Mesenchymal stem cell (in vitro differentiated cells and primary cell): ENCODE data around the gene FRMD4A.

Source experiments
- DNase-seq: peaks from one replicate; pipeline ENCODE4 v3.0.0-alpha.2; 2013
- H2AFZ ChIP-seq: one replicate; pipeline ENCODE4 v1.6.1; 2013; ENCODE audit warnings: low read depth, mild to moderate bottlenecking, control low read depth, inconsistent platforms, low read length, moderate library complexity
- H2AK5ac ChIP-seq: 2 replicates; pipeline ENCODE4 v1.6.1; 2013; ENCODE audit warnings: low read length, moderate library complexity, mild to moderate bottlenecking, inconsistent platforms; ENCODE audit not compliant: severe bottlenecking
- H2BK120ac ChIP-seq: one replicate; pipeline ENCODE4 v1.6.1; 2013; ENCODE audit warnings: low read depth, mild to moderate bottlenecking, inconsistent platforms, low read length, moderate library complexity
- H2BK12ac ChIP-seq, 2 experiments: one replicate each; pipeline ENCODE4 v1.6.1; 2013; ENCODE audit warnings: inconsistent platforms in 2 of 2, low read length in 2 of 2, mild to moderate bottlenecking in 2 of 2, moderate library complexity in 2 of 2, control low read depth in 1 of 2
- H2BK15ac ChIP-seq: one replicate; pipeline ENCODE4 v1.6.1; 2013; ENCODE audit warnings: mild to moderate bottlenecking, low read depth, inconsistent platforms; ENCODE audit not compliant: poor library complexity, severe bottlenecking
- H2BK5ac ChIP-seq: 2 replicates; pipeline ENCODE4 v1.6.1; 2013; ENCODE audit warnings: low read depth, mild to moderate bottlenecking, low read length, control low read depth, inconsistent platforms; ENCODE audit not compliant: poor library complexity, severe bottlenecking
- H3K14ac ChIP-seq, 2 experiments: one replicate each; pipeline ENCODE4 v1.6.1; 2013; ENCODE audit warnings: inconsistent platforms in 2 of 2, low read length in 2 of 2, control low read depth in 1 of 2, mild to moderate bottlenecking in 1 of 2, moderate library complexity in 1 of 2
- H3K18ac ChIP-seq, 2 experiments: one replicate each; pipeline ENCODE4 v1.6.1; 2013; ENCODE audit warnings: inconsistent platforms in 2 of 2, low read length in 2 of 2, control low read depth in 1 of 2, low read depth in 1 of 2, mild to moderate bottlenecking in 1 of 2
- H3K23ac ChIP-seq, 2 experiments: one replicate each; pipeline ENCODE4 v1.6.1; 2013; ENCODE audit warnings: inconsistent platforms in 2 of 2, low read length in 2 of 2, mild to moderate bottlenecking in 2 of 2, moderate library complexity in 2 of 2, control low read depth in 1 of 2
- H3K27ac ChIP-seq: 2 replicates; pipeline ENCODE4 v1.5.1; 2013; ENCODE audit warnings: mild to moderate bottlenecking, moderate library complexity, low read length, control low read depth, inconsistent platforms; ENCODE audit not compliant: poor library complexity, severe bottlenecking
- H3K27me3 ChIP-seq, 2 experiments: 2 replicates each; pipeline versions ENCODE4 v1.6.1 to v1.7.0; 2013; ENCODE audit warnings: low read length in 2 of 2, mild to moderate bottlenecking in 2 of 2, moderate library complexity in 2 of 2, control low read depth in 1 of 2, inconsistent platforms in 1 of 2; ENCODE audit not compliant: control insufficient read depth in 1 of 2, insufficient read depth in 1 of 2
- H3K36me3 ChIP-seq, 2 experiments: 2 replicates each; pipeline versions ENCODE4 v1.6.1 to v1.7.0; 2013; ENCODE audit warnings: low read length in 2 of 2, control low read depth in 1 of 2, inconsistent platforms in 1 of 2, low read depth in 1 of 2, mild to moderate bottlenecking in 1 of 2; ENCODE audit not compliant: insufficient read depth in 2 of 2, control insufficient read depth in 1 of 2
- H3K4ac ChIP-seq, 2 experiments: one replicate each; pipeline ENCODE4 v1.6.1; 2013; ENCODE audit warnings: inconsistent platforms in 2 of 2, low read length in 2 of 2, mild to moderate bottlenecking in 2 of 2, moderate library complexity in 2 of 2, control low read depth in 1 of 2, low read depth in 1 of 2
- H3K4me1 ChIP-seq: 2 replicates; pipeline ENCODE4 v1.6.1; 2013; ENCODE audit warnings: low read depth, low read length, control low read depth; ENCODE audit not compliant: control insufficient read depth, insufficient read depth
- H3K4me2 ChIP-seq: 2 replicates; pipeline ENCODE4 v1.6.1; 2013; ENCODE audit warnings: low read length, mild to moderate bottlenecking, inconsistent platforms; ENCODE audit not compliant: poor library complexity, severe bottlenecking
- H3K4me3 ChIP-seq, 2 experiments: 2 replicates each; pipeline versions ENCODE4 v1.5.1 to v1.7.0; 2013; ENCODE audit warnings: low read length in 2 of 2, mild to moderate bottlenecking in 2 of 2, control low read depth in 1 of 2, low read depth in 1 of 2; ENCODE audit not compliant: insufficient read depth in 1 of 2
- H3K79me1 ChIP-seq: replicated peaks from 2 replicates; pipeline ENCODE4 v1.6.1; 2013; ENCODE audit warnings: mild to moderate bottlenecking, control low read depth, low read length, inconsistent platforms; ENCODE audit not compliant: poor library complexity, severe bottlenecking
- H3K9ac ChIP-seq: 2 replicates; pipeline ENCODE4 v1.7.0; 2013; ENCODE audit warnings: mild to moderate bottlenecking, low read length, moderate library complexity
- H3K9me3 ChIP-seq: 2 replicates; pipeline ENCODE4 v1.7.0; 2013; ENCODE audit warnings: mild to moderate bottlenecking, low read length; ENCODE audit not compliant: control insufficient read depth
- H4K8ac ChIP-seq: one replicate; pipeline ENCODE4 v1.6.1; 2013; ENCODE audit warnings: inconsistent platforms, mild to moderate bottlenecking, low read length, moderate library complexity
- H4K91ac ChIP-seq: one replicate; pipeline ENCODE4 v1.6.1; 2013; ENCODE audit warnings: mild to moderate bottlenecking, low read length, inconsistent platforms
- WGBS: methylation state at CpG from one replicate; pipeline ENCODE4 v1.1.7; 2013; ENCODE audit warnings: mixed read lengths; 5-methylcytosine and 5-hydroxymethylcytosine counted together

The FRMD4A gene

GRCh38 chr10:13990946-13991345 lies 339.8 kb downstream of the FRMD4A start:
- Histone ChIP-seq H2BK120ac (peak overlapping the region; percentile 76), H3K9ac (peak overlapping the region; percentile 65), H2AK5ac (no peak overlapping the region), H3K4me3 (peak overlapping the region in 1 of 2 experiments; percentile 52), H2BK5ac (no peak overlapping the region), H3K4ac (peak overlapping the region in 1 of 2 experiments; percentile 62), H2BK15ac (peak overlapping the region; percentile 56), H2AFZ (no peak overlapping the region), H3K27ac (no peak overlapping the region), H4K8ac (peak overlapping the region; percentile 35), H2BK12ac (peak overlapping the region in 1 of 2 experiments; percentile 84), H3K27me3 (no peaks in the 10 kb centered on the region), H3K18ac (peak overlapping the region in 1 of 2 experiments; percentile 35), H3K23ac (no peak overlapping the region), H4K91ac (peak overlapping the region; percentile 44), H3K79me1 (peaks cover 3% of the 10 kb centered on the region), H3K14ac (no peak overlapping the region), H3K36me3 (no peaks in the 10 kb centered on the region), H3K4me2 (no peak overlapping the region), H3K4me1 (peaks cover 10% of the 10 kb centered on the region), H3K9me3 (no peaks in the 10 kb centered on the region)
- WGBS: 75% methylated on average over 7 of the region's 7 CpGs
- no peak for DNase-seq

DNA sequence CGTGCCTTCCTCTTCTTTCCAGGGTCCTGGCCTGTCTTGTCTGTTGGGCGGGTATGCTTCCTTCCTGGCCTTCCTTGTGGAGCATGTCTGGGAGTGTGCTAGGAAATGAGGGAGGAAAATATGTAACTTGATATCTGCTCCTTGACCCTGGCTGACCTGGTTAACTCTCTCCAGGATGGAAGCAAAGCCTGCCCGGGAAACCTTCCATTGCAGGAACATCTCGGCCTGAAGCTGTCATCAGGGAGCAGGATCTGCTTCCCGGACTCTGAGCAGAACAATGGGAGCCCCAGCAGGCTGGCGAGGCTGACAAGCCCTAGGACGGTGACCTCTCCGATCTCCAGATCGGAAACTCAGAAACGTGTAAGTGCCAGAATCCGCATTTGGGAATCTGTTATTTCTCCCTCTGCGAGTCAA lies 340.3 kb downstream of the FRMD4A start:
- no peak overlapping the region for H2AFZ ChIP-seq
- H3K4ac ChIP-seq: peak overlapping the region; percentile 10 to 49
- H3K27me3 ChIP-seq: no peaks in the 10 kb centered on the region
- no peak overlapping the region for H3K14ac ChIP-seq
- H3K23ac ChIP-seq: no peak overlapping the region
- H2BK15ac ChIP-seq: no peak overlapping the region
- no peak overlapping the region for H3K27ac ChIP-seq
- H3K36me3 ChIP-seq: no peaks in the 10 kb centered on the region
- peak overlapping the region; percentile 92 for H4K8ac ChIP-seq
- peaks cover 10% of the 10 kb centered on the region for H3K4me1 ChIP-seq
- WGBS: 25% methylated on average over 12 of the region's 12 CpGs
- no peak overlapping the region for H3K4me2 ChIP-seq
- peak overlapping the region; percentile 29 to 57 for H2BK12ac ChIP-seq
- no peaks in the 10 kb centered on the region for H3K9me3 ChIP-seq
- H3K9ac ChIP-seq: peak overlapping the region; percentile 65
- no peak overlapping the region for H2BK5ac ChIP-seq
- peak overlapping the region in 1 of 2 experiments; percentile 52 for H3K4me3 ChIP-seq
- peak overlapping the region; percentile 25 for H3K18ac ChIP-seq
- H2AK5ac ChIP-seq: no peak overlapping the region
- H3K79me1 ChIP-seq: peaks cover 7% of the 10 kb centered on the region
- DNase-seq: peak; percentile 47
- H4K91ac ChIP-seq: peak overlapping the region; percentile 44
- peak overlapping the region; percentile 76 for H2BK120ac ChIP-seq

DNA sequence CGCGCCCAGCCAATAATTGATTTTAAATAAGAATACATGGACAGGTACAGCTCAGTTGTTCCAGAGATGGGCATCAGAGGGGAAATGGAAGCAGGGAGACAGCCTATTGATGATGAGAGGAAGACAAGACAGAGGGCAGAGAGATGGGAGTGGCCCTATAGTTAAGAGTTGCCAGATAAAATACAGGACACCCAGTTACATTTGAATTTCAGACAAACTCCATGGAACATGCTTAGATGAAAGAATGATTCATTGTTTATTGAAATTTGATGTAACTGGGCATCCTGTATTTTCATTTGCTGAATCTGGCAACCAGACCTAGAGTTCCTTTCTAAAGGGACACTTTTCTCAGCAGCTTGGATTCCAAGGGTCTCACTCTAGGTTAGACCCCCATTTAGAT lies 341.1 kb downstream of the FRMD4A start:
- Histone ChIP-seq H2BK5ac (no peak overlapping the region), H2AK5ac (no peak overlapping the region), H2BK120ac (peak overlapping the region; percentile 76), H4K8ac (no peak overlapping the region), H2BK15ac (no peak overlapping the region), H3K27ac (no peak overlapping the region), H3K23ac (no peak overlapping the region), H4K91ac (no peak overlapping the region), H2AFZ (no peak overlapping the region), H3K4me1 (peaks cover 14% of the 10 kb centered on the region), H3K36me3 (no peaks in the 10 kb centered on the region), H3K4ac (peak overlapping the region in 1 of 2 experiments; percentile 49), H3K4me3 (no peak overlapping the region), H3K9ac (peak overlapping the region; percentile 65), H3K18ac (peak overlapping the region in 1 of 2 experiments; percentile 25), H2BK12ac (peak overlapping the region; percentile 6 to 56), H3K14ac (no peak overlapping the region), H3K79me1 (peaks cover 7% of the 10 kb centered on the region), H3K4me2 (no peak overlapping the region), H3K9me3 (no peaks in the 10 kb centered on the region), H3K27me3 (no peaks in the 10 kb centered on the region)
- WGBS: 98% methylated on average over 2 of the region's 2 CpGs
- no peak for DNase-seq

DNA sequence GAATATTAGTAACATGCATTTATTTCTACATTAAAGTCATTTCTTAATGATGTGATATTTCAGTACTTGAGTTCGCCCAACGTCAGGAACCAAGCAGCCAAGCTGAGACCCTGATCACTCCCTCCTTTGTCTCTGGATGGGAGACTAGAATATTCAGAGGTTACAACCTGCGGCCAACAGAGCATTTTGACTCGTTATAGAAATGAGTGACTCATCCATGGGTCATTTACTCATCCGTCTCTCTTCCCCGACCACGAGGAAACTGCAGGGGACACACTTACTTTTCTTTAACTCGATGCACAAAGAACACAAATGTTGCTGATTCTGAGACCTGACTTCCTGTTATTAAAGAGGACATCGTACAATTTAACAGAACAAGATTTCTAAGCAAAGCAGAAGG lies 343.3 kb downstream of the FRMD4A start:
- peak; percentile 80 for DNase-seq
- no peak overlapping the region for H3K23ac ChIP-seq
- no peak overlapping the region for H3K4me3 ChIP-seq
- no peak overlapping the region for H3K4me2 ChIP-seq
- H4K8ac ChIP-seq: peak overlapping the region; percentile 24
- no peak overlapping the region for H2BK120ac ChIP-seq
- H3K79me1 ChIP-seq: peaks cover 7% of the 10 kb centered on the region
- H3K18ac ChIP-seq: no peak overlapping the region
- no peak overlapping the region for H2BK5ac ChIP-seq
- H2BK12ac ChIP-seq: no peak overlapping the region
- peak overlapping the region; percentile 68 for H3K27ac ChIP-seq
- H3K9ac ChIP-seq: peak overlapping the region; percentile 49
- 7% methylated on average over 9 of the region's 9 CpGs for WGBS
- H2AFZ ChIP-seq: no peak overlapping the region
- H2BK15ac ChIP-seq: no peak overlapping the region
- no peak overlapping the region for H3K14ac ChIP-seq
- no peak overlapping the region for H2AK5ac ChIP-seq
- H3K4me1 ChIP-seq: peaks cover 14% of the 10 kb centered on the region
- H3K9me3 ChIP-seq: no peaks in the 10 kb centered on the region
- H3K4ac ChIP-seq: no peak overlapping the region
- no peak overlapping the region for H4K91ac ChIP-seq
- H3K36me3 ChIP-seq: no peaks in the 10 kb centered on the region
- no peaks in the 10 kb centered on the region for H3K27me3 ChIP-seq
